Fibroblast of lung (primary cell): ENCODE results near the gene DNAH17. TPM values are rescaled to one million over a fixed set of nuclear protein-coding genes. Genes with fewer than 3 reads are reported as not detected.

Experiments
- DNase-seq, 2 donors: peaks; one replicate each; pipeline versions ENCODE4 v3.0.0 to v3.0.0-alpha.2; 2010; ENCODE audit warnings: low read depth in 2 of 2
- H2AFZ ChIP-seq: 2 replicates; pipeline ENCODE4 v1.5.1; 2012; ENCODE audit warnings: low read length, control low read depth, inconsistent platforms
- H3K27ac ChIP-seq: 2 replicates; pipeline ENCODE4 v1.5.1; 2011; ENCODE audit warnings: low read length, control low read depth; ENCODE audit not compliant: insufficient read depth
- H3K27me3 ChIP-seq: 2 replicates; pipeline ENCODE4 v1.5.1; 2011; ENCODE audit warnings: mild to moderate bottlenecking, low read length; ENCODE audit not compliant: control insufficient read depth, insufficient read depth
- H3K36me3 ChIP-seq: 2 replicates; pipeline ENCODE4 v1.5.1; 2011; ENCODE audit warnings: low read length; ENCODE audit not compliant: control insufficient read depth, insufficient read depth
- H3K4me1 ChIP-seq: 2 replicates; pipeline ENCODE4 v1.5.1; 2011; ENCODE audit warnings: low read length; ENCODE audit not compliant: control insufficient read depth, insufficient read depth; ENCODE audit errors: extremely low read depth
- H3K4me2 ChIP-seq: 2 replicates; pipeline ENCODE4 v1.5.1; 2011; ENCODE audit warnings: low read length, control low read depth; ENCODE audit not compliant: insufficient read depth; ENCODE audit errors: extremely low read depth
- H3K4me3 ChIP-seq, 4 experiments: fragments of 200-600 bp in 1 of 4; sonication (generic) in 1 of 4; replicated peaks in 1 of 4; 2 replicates each; pipeline ENCODE4 v1.5.1; 2011 to 2016; ENCODE audit warnings: low read length in 4 of 4, low read depth in 3 of 4, mild to moderate bottlenecking in 3 of 4, control low read depth in 2 of 4, inconsistent platforms in 1 of 4, mixed read lengths in 1 of 4; ENCODE audit not compliant: insufficient read depth in 1 of 4; ENCODE audit errors: control extremely low read depth in 1 of 4
- H3K79me2 ChIP-seq: 2 replicates; pipeline ENCODE4 v1.5.1; 2012; ENCODE audit warnings: mild to moderate bottlenecking, low read length, inconsistent platforms; ENCODE audit not compliant: control insufficient read depth, insufficient read depth
- H3K9ac ChIP-seq: 2 replicates; pipeline ENCODE4 v1.5.1; 2011; ENCODE audit warnings: mild to moderate bottlenecking, low read length, control low read depth; ENCODE audit not compliant: insufficient read depth
- H3K9me3 ChIP-seq: 2 replicates; pipeline ENCODE4 v1.5.1; 2012; ENCODE audit warnings: low read depth, low read length; ENCODE audit not compliant: control insufficient read depth, insufficient read depth
- H4K20me1 ChIP-seq: 2 replicates; pipeline ENCODE4 v1.5.1; 2011; ENCODE audit warnings: low read length; ENCODE audit not compliant: control insufficient read depth, insufficient read depth; ENCODE audit errors: extremely low read depth
- CTCF ChIP-seq, 2 donors: IDR thresholded peaks in 1 of 2; conservative IDR thresholded peaks in 1 of 2; 1 replicate in 1 of 2; 2 replicates in 1 of 2; pipeline ENCODE4 v1.5.1; 2011 to 2012; ENCODE audit warnings: low read length in 2 of 2, control low read depth in 1 of 2, inconsistent platforms in 1 of 2, low read depth in 1 of 2, mild to moderate bottlenecking in 1 of 2
- EZH2 ChIP-seq: IDR thresholded peaks from 2 replicates; pipeline ENCODE4 v1.5.1; 2012; ENCODE audit warnings: low read length, control low read depth, mild to moderate bottlenecking; ENCODE audit errors: missing control alignments
- polyA plus RNA-seq, 2 donors: library from polyadenylated mRNA; depleted of rRNA in 1 of 2; stranded (reverse) in 1 of 2; unstranded in 1 of 2; fragments of >200 nt; gene quantifications; 2 replicates each; pipeline ENCODE4 v1.2.1, GENCODE V29; 2011 to 2012; ENCODE audit warnings: missing spikeins in 1 of 2
- total RNA-seq: library from RNA; depleted of rRNA; stranded (reverse); fragments of >200 nt; gene quantifications from 2 replicates; pipeline ENCODE4 v1.2.1, GENCODE V29; 2014

Gene DNAH17
- total and polyA plus RNA-seq, 2 donors (not counting 1 experiment from before 2014, with no cell fraction given), result not detected

- no peak overlapping the region for H3K9ac ChIP-seq
- H3K79me2 ChIP-seq, result no peaks in the 10 kb centered on the region
- no peak for DNase-seq
- no peaks in the 10 kb centered on the region for H3K36me3 ChIP-seq
- H3K4me1 ChIP-seq, result no peaks in the 10 kb centered on the region
- H3K9me3 ChIP-seq, result no peaks in the 10 kb centered on the region
- H3K27me3 ChIP-seq, result peaks cover 2% of the 10 kb centered on the region
- H2AFZ ChIP-seq, result no peak overlapping the region
- H4K20me1 ChIP-seq, result no peaks in the 10 kb centered on the region
- no peak overlapping the region for H3K4me2 ChIP-seq
- no peak overlapping the region for H3K4me3 ChIP-seq
- H3K27ac ChIP-seq, result no peak overlapping the region
- no peak for TF ChIP-seq EZH2
- no peak for TF ChIP-seq CTCF (conservative IDR thresholded peaks at IDR 0.05 in 1 of 2, IDR thresholded peaks at IDR 0.05 in 1 of 2; ENCODE audit: low read depth in 1 of 2, low read length in 2 of 2)
Observed at GRCh38 chr17:78620099-78620498, 42.9 kb upstream of the DNAH17 start.

- H3K9ac ChIP-seq, result no peak overlapping the region
- no peaks in the 10 kb centered on the region for H3K79me2 ChIP-seq
- H3K4me1 ChIP-seq, result no peaks in the 10 kb centered on the region
- H3K9me3 ChIP-seq, result no peaks in the 10 kb centered on the region
- TF ChIP-seq CTCF (conservative IDR thresholded peaks at IDR 0.05 in 1 of 2, IDR thresholded peaks at IDR 0.05 in 1 of 2; ENCODE audit: low read depth in 1 of 2, low read length in 2 of 2) (no peak), EZH2 (no peak)
- H3K4me2 ChIP-seq, result no peak overlapping the region
- peaks cover 2% of the 10 kb centered on the region for H3K27me3 ChIP-seq
- no peak for DNase-seq
- H3K36me3 ChIP-seq, result no peaks in the 10 kb centered on the region
- H4K20me1 ChIP-seq, result no peaks in the 10 kb centered on the region
- H3K27ac ChIP-seq, result no peak overlapping the region
- no peak overlapping the region for H3K4me3 ChIP-seq
- no peak overlapping the region for H2AFZ ChIP-seq
Observed at GRCh38 chr17:78619334-78619733, 42.1 kb upstream of the DNAH17 start.

GRCh38 chr17:78618264-78619066, 41.3 kb upstream of the DNAH17 start:
- Histone ChIP-seq H3K27me3 (peaks cover 2% of the 10 kb centered on the region), H3K9me3 (no peaks in the 10 kb centered on the region), H3K4me3 (no peak overlapping the region), H3K9ac (no peak overlapping the region), H3K27ac (no peak overlapping the region), H3K4me1 (no peaks in the 10 kb centered on the region), H3K36me3 (no peaks in the 10 kb centered on the region), H3K4me2 (no peak overlapping the region), H3K79me2 (no peaks in the 10 kb centered on the region), H2AFZ (no peak overlapping the region), H4K20me1 (no peaks in the 10 kb centered on the region)
- no peak for DNase-seq
- TF ChIP-seq EZH2 (no peak), CTCF (conservative IDR thresholded peaks at IDR 0.05 in 1 of 2, IDR thresholded peaks at IDR 0.05 in 1 of 2; ENCODE audit: low read depth in 1 of 2, low read length in 2 of 2) (no peak)
